ENCODE measurements around the gene POLE4.
A peak's percentile ranks its signal among the peaks of the same experiment; 100 is the strongest.

Gene POLE4, protein sequence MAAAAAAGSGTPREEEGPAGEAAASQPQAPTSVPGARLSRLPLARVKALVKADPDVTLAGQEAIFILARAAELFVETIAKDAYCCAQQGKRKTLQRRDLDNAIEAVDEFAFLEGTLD

DNA sequence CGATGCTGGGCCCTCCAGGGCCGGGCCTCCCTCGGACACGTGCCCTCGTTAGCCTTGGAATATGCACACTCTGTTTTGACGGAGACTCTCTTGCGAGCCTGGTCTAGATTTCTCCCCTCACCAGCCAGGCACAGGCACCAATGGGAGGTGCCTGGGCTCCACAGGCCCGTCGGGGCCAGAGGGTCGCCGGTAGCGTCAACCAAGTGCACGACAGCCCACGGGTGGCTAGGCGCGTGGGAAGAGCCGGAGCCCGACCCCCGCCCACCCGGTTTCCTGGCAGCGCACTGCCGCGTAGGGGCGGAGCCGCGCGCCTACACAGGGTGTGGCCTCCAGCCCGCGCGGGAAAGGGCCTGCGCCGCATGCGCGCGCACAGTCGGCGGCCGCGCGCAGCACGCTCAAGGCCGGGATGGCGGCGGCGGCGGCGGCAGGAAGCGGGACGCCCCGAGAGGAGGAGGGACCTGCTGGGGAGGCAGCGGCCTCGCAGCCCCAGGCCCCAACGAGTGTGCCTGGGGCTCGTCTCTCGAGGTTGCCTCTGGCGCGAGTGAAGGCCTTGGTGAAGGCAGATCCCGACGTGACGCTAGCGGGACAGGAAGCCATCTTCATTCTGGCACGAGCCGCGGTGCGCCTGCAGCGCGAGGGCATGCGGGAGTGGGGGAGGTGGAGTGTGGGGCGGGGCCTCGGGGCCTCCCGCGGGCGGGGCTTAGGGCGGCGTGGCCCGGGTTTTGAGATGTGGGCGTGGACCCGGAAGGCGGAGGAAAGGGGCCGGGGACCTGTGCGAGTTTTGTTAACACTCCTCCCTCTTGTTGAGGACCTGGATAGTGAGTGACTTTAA lies at the start of gene POLE4:
Gene POLE4 (plus strand): TSS at position 370 of the 832 bp plus-strand sequence. CDS start 37 bp downstream, at position 407.
- peak; percentile 93 for DNase-seq

DNA sequence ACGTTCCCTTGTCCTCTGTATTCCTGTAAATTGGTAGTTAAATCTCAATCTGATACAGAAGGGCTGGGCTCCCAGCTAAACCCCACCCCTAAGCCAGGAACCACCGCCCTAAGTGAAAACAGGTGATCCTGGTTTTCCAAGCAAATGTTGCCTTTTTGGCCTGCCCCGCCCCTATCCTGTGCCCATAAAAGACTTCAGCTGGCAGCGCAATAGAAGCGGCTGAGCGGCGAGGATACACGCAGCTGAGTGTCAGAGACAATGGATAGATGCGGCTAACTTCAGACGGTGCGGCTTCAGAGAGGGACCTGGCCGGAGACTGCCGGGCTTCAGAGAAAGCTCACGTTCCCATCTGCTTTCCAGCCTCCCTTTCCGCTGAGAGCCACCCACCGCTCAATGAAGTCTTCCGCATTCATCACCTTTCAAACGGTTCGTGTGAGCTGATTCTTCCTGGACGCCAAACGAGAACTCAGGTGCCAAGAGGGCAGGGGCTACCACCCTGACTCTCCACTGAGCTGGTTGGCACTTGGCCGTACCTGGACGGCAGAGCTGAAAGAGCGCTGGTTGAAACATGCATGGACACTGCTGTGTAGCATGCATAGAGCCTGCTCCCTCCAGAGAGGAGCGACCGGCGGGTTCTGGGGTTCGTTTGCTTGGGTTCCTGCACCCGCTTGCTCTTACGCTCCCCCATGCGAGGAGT lies 49.5 kb upstream of the POLE4 start:
- DNase-seq = no peak

DNA sequence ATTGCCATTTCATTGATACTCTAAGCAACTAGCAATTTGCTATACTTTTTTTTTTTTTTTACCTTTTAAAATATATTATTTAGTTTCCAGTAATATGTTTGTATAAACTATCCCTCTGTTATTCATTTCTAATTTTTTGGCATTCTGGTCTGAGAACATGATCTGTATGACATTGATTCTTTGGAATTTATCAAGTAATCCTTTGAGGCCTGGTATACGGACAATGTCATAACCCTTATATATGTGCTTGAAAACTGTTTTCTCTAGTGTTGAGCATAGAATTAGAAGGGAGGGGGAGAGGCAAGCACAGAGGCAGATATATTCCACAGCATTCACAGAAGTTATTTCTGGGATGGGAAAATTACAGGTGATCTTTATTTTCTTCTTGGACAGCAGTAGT lies 48.2 kb upstream of the POLE4 start:
- no peak for DNase-seq

DNA sequence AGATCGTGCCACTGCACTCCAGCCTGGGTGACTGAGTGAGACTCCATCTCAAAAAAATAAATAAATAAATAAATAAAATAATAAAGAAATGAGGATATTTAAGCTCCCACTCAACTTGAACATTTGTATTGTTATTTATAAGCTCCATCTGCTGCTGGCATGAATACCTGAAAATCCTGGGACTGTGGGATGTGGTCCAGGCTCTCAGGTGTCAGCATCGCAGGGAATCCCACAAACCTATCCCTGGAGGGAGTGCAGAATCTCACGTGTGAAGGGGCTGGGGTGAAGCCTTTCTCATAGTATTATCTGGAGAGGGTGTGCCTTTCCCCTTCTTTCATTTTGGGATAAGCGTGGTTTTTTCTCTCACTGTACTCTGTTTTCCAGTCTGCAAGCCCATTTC lies 47.4 kb upstream of the POLE4 start:
- no peak for DNase-seq

DNA sequence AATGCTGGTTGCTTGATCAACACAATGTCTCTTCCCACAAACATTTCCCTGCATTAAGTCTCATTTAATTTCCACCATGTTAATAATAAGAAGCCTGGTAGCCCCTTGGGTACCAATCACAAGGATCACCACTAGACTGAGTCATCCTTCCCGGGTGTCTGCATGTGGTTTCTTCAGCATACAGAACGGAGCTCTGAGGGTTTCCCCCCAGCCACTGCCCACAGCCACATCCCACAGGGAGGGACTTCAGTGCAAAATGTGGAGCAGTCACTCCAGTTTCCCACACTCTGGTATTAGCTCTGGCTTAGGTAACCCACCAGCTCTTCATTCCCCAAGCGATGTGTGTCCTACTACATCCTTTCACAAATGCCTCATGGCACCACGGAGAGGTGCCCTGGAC lies 42.7 kb upstream of the POLE4 start:
- no peak for DNase-seq

DNA sequence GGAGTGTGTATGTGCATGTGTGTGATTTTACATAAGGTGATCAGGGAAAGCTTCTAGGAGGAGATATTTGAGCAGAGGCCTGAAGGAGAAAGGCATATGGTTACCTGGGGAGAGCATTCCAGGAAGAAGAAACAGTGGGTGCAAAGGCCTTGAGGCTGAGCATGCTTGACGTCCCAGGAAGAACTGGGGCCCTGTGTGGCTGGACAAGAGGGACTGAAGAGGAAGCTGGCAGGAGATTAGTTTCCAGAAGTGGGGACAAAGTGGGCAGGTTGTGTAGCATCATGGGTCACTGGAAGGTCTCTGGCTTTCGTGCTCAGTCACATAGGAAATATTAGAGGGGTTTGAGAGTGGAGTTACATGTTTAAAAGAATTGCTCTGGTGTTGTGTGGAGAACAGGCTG lies 42.0 kb upstream of the POLE4 start:
- DNase-seq = no peak

DNA sequence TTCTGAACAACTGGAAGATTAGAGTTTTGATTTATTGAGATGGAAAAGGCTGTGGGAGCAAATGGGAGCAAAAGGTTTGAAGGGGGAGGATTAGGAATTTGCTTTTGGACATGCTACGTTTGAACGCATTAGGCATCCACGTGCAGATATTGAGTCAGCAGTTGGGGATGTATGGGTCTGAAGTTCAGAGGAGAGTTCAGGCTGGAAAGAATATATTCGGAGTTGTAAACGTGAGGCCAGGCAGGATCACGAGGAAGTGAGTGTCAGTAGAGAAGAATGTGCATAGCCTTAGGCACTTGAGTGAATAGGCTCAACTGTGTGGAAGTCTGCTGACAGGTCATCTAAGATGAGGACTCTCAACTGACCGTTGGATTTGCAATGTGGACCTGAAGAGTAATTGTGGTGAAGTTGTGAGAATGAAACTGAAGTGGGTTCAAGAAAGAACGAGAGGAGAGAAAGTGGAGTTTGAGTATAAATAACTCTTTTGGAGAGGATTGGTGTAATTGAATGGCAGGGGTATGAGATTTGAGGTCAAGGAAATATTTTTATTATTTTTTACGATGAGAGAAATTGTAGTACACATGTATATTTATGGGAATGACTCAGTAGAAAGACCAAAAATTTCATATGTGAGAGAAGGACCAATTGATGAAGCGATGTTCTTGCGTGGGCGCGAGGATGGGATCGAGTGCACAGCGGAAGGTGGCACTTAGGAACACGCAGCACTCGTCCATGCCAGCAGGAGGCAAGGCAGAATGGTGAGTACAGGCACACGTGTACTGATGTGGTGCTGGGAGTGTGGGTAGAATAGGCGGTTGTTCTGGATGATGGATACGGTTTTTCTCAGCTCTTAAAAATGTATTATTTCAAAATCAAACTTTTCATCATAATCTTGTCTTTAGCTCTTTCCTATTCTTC lies 40.5 kb upstream of the POLE4 start:
- no peak for DNase-seq

DNA sequence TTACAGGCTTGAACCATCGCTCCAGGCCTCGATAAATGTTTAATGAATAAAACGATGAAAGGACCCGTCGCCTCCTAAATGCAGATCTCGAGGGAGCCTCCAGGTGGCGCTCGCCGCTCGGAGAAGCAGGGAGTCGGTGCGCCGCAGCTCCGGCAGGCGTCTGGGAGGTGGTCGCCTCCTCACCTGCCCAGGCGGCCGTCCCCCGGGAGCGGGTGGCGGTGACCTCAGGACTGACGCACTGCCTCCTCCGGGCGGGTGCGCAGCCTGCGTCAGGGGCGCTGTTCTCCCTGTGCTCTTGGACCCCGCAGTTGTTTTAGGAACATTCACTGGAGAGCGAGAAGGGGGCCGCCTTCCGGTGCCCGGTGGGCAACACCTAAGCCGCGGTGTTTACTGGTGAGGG lies 38.6 kb upstream of the POLE4 start:
- peak; percentile 71 for DNase-seq

DNA sequence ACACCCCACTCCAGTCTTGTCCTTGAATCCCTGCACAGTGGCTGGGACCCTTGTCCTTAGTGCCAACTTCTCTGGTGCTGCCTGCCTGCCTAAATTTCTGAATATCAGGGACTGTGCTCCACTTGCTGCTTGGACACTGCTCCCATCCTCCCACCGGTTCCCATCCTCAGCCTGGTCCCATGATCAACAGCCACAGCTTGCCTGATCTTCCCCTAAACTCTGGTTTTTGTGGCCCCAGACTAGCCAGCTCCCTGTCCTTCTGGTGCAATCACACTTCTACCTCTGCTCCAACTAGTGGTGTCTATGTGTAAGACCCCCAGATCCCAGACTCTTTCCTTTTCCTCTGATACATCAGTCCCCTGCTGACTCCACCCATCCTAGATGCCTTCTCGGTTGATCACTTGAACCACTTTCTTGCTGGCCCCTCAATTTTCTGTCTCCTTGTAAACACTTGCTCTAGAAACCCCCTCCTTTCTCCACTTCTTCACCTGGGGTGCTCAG lies 37.2 kb upstream of the POLE4 start:
- DNase-seq = no peak

DNA sequence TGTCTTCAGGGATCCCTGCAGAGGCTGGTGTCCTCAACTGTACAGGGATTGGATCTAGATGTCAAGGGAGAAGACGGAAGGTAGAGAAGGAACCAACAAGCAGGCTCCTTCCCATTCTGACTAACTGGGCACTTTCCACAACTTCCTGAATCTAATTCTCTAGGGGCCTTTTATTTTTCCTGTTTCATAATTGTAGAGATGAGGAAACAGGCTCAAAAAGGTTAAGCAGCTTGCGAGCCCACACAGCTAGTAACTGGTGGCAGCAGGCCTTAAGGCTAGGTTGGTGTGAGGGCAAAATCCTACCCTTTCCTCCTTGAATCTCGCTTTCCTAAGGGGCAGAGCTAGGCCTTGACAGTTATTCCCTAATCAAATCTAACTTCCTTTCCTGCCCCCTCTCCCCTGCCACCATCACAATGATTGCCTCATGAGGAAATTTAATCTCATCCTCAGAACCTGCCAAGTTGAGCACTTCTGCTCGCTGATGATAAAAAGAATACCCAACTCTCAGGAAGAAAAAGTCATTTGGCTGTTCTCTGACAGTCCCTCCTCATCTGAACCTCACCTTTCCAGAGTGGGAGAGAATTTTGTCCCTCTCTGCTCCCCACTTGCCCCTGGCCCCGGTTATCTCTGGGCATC lies 35.7 kb upstream of the POLE4 start:
- DNase-seq = no peak

DNA sequence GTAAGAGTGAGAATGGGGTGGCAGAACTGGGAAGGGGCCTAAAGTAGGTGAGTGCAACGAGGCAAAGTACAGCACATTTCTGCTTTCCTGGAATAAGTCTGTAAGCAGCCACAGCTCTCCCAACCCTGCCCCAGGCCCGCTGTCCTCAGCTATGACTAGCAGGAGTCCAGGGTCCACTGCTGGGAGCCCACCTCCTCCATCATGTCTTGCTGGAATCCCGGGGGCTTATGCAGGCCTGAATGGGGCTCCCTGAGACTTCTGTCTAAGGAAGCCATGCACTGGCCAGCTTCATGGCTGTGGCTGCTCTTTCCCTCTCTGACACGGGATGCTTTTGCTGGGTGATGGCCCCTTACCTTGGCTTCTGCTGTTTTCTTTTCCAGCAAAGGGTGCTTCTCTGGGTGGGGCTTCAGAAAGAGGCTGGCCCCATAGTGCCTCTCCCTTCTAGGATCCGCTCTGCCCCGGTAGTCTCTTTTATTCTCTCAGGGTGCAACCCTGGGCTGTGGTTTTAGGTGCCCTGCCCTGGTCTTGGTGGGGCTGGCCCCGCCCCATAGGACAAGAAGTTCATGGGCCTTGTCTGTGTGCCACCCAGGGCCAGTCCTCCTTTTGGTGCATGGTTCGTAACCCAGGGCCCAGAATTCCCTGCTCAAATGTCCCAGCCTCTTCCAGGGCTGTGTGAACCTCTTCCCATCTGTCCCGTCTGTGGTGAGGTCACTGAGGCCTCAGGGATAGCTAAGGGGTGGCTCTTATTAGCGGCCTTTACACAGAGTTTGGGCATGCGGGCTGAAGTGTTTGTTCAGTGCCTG lies 33.8 kb upstream of the POLE4 start:
- no peak for DNase-seq

DNA sequence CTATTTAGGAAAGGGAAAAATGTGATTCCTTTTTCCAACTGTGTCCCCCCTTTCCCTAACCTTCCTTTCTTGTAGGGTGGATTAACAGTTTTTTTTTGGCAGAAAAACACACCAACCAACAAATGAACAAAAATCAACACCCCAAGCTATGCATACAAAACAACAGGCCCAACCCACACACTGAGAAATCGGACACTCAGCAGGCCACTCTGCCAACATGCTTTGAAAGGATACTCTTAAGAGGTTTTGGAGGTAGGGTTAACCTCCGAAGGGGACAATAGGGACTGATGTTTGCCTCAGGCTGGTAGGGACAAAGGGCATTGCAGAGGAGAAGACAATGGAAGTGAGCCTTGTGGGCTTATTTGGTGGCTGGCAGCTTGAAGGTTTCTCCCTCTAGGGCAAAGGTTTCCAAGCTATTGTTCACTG lies 33.1 kb upstream of the POLE4 start:
- no peak for DNase-seq

DNA sequence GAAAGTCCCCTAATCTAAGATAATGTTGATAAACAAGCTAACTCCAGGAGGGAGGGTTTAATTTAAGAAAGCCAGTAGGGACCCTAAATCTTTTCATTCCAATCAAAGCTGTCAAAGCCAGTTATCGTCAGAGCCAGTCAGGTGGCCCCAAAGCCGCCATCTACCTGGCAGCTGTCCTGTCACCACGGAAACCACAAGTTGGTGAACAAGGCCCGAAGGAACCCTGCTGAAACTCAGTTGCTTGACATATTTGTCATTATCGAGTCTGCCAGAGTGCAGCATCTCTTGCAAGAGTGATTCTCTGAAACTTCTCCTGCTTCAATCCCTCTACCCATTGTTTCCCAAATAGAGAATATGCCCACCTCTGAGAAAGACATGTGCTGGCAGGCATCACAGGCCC lies 30.8 kb upstream of the POLE4 start:
- DNase-seq = no peak

DNA sequence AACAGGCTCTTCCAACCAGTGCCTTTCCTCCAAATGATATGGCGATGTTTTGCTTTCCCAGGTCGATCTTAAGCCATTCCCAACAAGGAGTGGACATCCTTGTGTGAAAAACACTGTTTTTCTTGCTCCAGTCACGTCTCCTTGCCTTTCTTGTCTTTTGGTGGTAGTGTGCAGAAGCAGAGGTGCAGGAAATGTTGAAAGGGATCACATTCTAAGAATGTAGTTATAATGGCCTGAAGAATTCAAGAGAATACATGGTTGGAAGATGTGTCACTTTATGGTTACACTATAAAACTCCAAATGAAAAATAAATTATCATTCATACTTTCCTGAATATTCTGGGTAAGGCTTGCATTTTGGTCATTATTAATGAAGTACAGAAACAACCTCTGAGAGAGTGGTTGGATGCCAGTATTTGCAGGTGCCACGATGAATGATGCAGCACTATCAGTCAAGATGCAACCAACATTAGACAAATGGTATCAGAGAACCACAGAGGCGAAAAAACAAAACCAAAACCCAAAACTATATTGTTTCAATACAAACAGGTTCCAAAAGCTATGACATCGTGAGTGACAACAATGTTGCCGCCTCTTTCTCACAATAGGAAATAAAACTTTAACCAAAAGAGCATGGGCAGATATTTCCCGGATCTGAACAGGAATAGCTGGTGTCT lies 27.5 kb upstream of the POLE4 start:
- no peak for DNase-seq

DNA sequence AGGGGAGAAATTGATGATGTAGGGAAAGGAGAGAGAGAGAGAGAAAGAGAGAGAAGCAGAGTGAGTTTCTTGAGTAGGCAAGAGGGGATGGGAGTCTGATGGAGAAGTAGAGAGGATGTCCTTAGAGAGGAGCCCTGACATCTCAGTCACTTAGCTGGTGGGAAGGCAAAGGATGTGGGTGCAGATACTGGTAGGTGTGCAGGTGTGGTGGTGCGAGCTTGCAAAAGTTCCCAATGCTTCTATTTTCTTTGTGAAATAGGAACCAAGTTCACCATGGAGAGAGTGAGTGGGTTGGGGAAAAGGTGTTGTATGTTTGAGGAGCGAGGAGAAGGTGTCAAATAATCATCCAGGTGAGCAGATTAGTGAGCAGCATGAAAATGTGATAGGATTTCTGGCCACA lies 26.5 kb upstream of the POLE4 start:
- DNase-seq = no peak

DNA sequence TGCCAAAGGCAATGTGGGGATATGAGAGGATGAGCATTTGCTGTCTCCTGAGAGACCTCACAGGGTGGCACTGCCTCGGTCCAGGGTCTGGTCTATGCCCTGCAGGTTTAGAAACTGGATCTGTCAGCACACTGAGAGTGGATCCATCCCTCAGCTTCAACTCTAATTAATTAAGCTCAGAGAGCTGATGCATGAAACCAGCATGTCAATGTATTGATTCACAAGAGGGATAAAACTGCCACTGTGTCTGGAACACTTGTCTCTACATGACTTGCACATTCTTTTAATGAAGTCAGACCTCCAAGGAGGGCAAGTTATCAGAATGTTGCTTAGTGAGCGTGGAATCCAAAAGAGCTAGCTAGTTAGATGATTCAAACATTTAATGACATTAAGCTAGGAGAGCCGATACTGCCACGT lies 22.5 kb upstream of the POLE4 start:
- no peak for DNase-seq

DNA sequence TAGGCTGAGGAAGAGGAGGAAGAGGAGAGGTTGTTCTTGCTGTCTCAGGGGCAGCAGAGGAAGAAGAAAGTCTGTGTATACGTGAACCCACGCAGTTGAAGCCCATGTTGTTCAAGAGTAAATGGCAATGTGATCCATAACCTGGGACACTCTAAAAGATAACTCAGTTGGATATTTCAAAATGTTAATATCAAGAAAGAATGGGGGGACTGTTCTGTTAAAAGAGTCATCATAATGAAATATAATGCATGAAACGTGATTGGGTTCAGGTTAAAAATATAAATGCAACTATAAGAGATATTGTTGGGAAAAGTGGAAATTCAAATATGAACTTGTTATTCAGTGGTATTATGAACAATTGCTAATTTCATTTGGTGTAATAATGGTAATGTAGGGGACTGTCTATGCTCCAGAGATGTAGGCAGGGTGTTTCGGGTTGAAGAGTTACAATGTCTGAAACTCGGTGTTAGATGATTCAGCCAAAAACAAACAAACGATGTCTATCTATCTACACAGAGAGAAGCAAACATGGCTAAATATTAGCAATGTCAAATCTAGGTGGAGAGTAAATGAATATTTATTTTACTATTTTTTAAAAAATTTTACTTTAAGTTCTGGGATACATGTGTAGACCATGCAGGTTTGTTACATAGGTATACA lies 21.1 kb upstream of the POLE4 start:
- no peak for DNase-seq

DNA sequence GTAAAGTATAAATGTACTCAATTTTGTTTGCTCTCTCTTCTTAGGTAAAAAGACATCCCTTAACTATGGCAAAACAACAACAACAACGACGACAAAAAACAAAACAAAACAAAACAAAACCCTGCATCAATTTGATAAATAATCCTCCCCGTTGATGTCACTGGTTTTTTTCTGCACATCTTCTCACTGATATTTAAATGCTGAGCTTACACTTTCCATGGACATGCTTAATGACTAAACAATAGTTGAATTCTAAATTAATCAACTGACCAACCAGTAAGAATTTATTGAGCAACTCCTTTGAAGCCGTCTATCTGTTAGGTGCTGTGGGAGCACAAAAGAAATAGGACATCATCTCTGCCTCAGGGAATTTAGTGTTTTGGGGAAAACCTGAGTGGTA lies 20.2 kb upstream of the POLE4 start:
- no peak for DNase-seq

DNA sequence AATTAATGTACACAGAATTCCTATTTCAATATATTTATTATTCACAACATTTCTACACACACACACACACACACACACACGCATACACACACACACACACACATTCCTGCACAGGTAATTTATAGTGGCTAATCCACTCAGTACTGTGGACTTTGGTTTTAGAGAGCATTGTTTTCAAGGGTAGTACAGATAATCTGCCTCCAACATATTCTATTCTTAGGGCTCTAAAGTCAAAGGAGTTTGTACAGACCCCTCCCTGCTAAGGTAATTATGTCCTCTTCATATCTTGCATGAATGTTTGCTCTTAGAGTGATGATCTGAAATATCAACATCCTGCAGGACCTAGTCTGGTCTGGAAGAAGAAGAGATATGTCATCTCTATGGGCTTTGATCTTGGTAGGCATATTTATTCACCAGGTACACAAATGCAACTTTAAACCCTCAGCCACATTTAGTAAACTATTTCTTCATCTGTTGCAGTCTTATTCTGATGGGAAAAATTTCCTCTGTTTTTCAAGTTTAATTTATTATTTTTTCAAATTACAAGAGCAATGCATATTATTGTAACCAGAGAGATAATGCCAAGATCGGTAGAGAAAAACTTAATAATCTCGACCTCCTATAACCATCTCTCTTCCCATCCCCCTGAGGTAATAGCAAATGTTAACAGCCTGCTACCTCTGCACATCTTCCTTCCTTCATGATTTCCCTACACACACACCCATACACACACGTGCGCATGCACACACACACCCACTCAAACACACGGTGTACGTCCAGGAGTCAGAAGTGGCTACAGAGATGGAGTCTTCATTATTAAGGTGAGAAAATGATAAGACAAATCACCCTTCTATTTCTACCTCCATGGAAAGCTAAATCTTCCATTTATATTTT lies 18.3 kb upstream of the POLE4 start:
- no peak for DNase-seq

Measured in left hindlimb (tissue), 1 donor.